Measurements from ENCODE around the gene PDZD4. TPM values are rescaled to one million over a fixed set of nuclear protein-coding genes. Genes with fewer than 3 reads are reported as not detected.
"Not testable (repeated sequence)": the region's sequence is repeated elsewhere in the genome, so short reads cannot be mapped to it uniquely, and the experiment has no call there.

Gene PDZD4
- total and polyA plus RNA-seq, 2 donors from 2014 or later, result 4.7 to 7.0 TPM

DNA sequence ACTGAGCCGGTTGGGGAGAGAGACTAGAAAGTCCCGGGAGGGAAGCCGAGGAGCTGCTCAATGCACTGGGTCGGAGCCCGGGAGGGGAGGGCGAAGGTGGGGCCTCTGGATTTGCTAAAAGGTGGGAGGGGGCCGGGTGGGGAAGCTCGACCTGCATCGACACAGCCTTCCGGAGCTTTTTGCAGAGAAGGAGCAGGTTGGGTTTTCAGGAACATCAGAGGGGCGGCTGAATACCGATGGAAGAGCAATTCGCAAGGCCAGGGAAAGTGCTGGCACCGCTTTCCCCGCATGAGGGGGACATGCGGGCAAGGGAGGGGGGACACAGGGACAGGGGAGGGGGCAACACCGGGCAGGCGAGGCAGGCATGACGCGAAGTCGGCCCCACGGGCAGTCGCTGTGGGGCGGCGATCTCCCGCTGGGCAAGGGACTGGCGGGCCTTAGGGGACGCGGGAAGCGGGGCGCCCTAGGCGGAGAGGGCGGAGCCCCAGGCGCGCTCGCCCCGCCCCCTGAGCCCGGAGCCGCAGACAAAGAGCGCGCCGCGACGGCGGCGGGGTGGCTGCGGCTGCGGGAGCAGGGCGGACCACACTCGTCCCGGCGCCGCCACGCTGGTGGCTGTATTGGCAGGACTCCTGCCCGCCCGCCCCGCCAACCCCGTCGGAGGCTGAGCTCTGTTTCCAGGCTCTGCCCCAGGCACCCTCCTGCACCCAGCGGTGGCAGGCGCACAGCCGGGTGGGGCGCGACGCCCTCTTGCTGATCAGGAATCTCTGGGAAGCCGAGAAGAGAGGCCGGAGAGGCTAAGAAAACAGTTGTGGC is 11.6 kb downstream of the PDZD4 start:
- DNase-seq (peak in 4 of 5 donors; percentile 48 to 73 (median 62)), FAIRE-seq (no peak)
- intact Hi-C loops (cut with DNase I), result no loop called here
- Histone ChIP-seq H3K27me3 (ENCODE audit: control insufficient read depth, insufficient read depth, low read length) (no peaks in the 10 kb centered on the region), H3K9me3 (ENCODE audit: control insufficient read depth in 2 of 3, insufficient read depth in 1 of 3, low read length in 3 of 3) (no peaks in the 10 kb centered on the region), H3K9ac (ENCODE audit: low read length in 3 of 3) (no peak overlapping the region), H3K36me3 (ENCODE audit: control insufficient read depth in 2 of 3, insufficient read depth in 3 of 3, low read length in 3 of 3) (no peaks in the 10 kb centered on the region), H3K27ac (ENCODE audit: low read depth in 2 of 2, low read length in 2 of 2) (no peak overlapping the region), H3K4me1 (ENCODE audit: control insufficient read depth in 2 of 3, insufficient read depth in 2 of 3, low read depth in 1 of 3, low read length in 3 of 3) (no peaks in the 10 kb centered on the region), H3K4me3 (ENCODE audit: low read length in 3 of 3) (peak overlapping the region in 1 of 3 donors; percentile 3)
- TF ChIP-seq CTCF (IDR thresholded peaks at IDR 0.05; ENCODE audit: borderline replicate concordance, extremely low read depth, insufficient read depth), result no peak

- H3K27ac ChIP-seq (ENCODE audit: low read depth in 2 of 2, low read length in 2 of 2); intact Hi-C loops (cut with DNase I); H3K9ac ChIP-seq (ENCODE audit: low read length in 3 of 3); FAIRE-seq; H3K4me1 ChIP-seq (ENCODE audit: control insufficient read depth in 2 of 3, insufficient read depth in 2 of 3, low read depth in 1 of 3, low read length in 3 of 3); H3K9me3 ChIP-seq (ENCODE audit: control insufficient read depth in 2 of 3, insufficient read depth in 1 of 3, low read length in 3 of 3); H3K36me3 ChIP-seq (ENCODE audit: control insufficient read depth in 2 of 3, insufficient read depth in 3 of 3, low read length in 3 of 3); H3K27me3 ChIP-seq (ENCODE audit: control insufficient read depth, insufficient read depth, low read length); DNase-seq; H3K4me3 ChIP-seq (ENCODE audit: low read length in 3 of 3): not testable (repeated sequence)
Measured at GRCh38 chrX:153818064-153818463, 12.3 kb downstream of the PDZD4 start.

DNA sequence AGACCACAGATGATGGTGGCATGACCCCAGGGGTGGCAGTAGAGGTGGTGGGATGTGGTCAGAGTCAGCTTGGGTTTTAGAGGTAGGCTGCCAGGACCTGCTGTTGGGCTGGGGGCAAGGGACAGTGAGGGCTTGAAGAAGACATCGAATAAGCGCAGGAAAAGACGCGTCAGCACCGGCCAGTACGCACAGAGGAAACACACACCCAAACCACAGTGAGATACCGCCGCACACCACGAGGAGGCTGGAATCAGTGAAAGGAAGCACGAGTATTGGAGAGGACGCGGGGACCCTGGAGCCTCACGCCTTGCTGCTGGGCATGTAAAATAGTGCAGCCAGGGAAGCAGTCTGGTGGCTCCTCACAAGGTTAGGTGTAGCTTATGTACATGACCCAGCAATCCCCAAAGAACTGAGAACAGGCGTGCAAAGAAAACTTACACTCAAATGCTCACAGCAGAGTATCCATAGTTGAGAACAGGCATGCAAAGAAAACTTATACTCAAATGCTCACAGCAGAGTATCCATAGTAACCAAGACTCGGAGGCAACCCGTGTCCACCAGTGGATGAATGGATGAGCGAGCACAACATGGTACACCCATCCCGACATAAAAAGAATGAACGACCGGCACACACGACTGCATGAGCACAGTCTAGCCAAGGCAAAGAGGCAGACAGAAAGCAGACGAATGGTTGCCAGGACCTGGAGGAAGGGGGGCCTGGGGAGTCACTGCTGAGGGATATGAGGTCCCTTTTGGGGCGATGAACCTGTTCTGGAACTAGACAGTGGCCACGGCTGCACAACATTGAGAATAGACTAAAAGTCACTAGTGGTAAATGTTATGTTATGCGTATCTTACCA is 13.3 kb downstream of the PDZD4 start:
- Histone ChIP-seq H3K36me3 (ENCODE audit: control insufficient read depth in 2 of 3, insufficient read depth in 3 of 3, low read length in 3 of 3) (no peaks in the 10 kb centered on the region), H3K27me3 (ENCODE audit: control insufficient read depth, insufficient read depth, low read length) (no peaks in the 10 kb centered on the region)
- no peak for FAIRE-seq

More for the DNA sequence above, 13.3 kb downstream of the PDZD4 start:
- intact Hi-C loops (cut with DNase I), result no loop called here
- Histone ChIP-seq H3K4me3 (ENCODE audit: low read length in 3 of 3) (no peak overlapping the region), H3K4me1 (ENCODE audit: control insufficient read depth in 2 of 3, insufficient read depth in 2 of 3, low read depth in 1 of 3, low read length in 3 of 3) (no peaks in the 10 kb centered on the region), H3K9ac (ENCODE audit: low read length in 3 of 3) (no peak overlapping the region), H3K27ac (ENCODE audit: low read depth in 2 of 2, low read length in 2 of 2) (no peak overlapping the region), H3K9me3 (ENCODE audit: control insufficient read depth in 2 of 3, insufficient read depth in 1 of 3, low read length in 3 of 3) (no peaks in the 10 kb centered on the region)
- no peak for DNase-seq
- no peak for TF ChIP-seq CTCF (IDR thresholded peaks at IDR 0.05; ENCODE audit: borderline replicate concordance, extremely low read depth, insufficient read depth)
